Progenitor cell of endocrine pancreas (in vitro differentiated cells): ENCODE measurements around the gene FASLG. TPM values are rescaled to one million over a fixed set of nuclear protein-coding genes. Genes with fewer than 3 reads are reported as not detected.

ENCODE experiments used
- DNase-seq: peaks from one replicate; pipeline ENCODE4 v3.0.0; 2021; ENCODE audit warnings: low spot score; ENCODE audit not compliant: unreplicated experiment
- H3K27ac Mint-ChIP-seq: 2 replicates; pipeline ENCODE4 v1.8.0; 2021; ENCODE audit warnings: mild to moderate bottlenecking, moderate library complexity, mixed read lengths
- H3K27me3 Mint-ChIP-seq: 2 replicates; pipeline ENCODE4 v1.8.0; 2021; ENCODE audit warnings: mixed read lengths
- H3K36me3 Mint-ChIP-seq: 2 replicates; pipeline ENCODE4 v1.8.0; 2022; ENCODE audit warnings: mixed read lengths; ENCODE audit not compliant: insufficient read depth
- H3K4me1 Mint-ChIP-seq: 2 replicates; pipeline ENCODE4 v1.8.0; 2021; ENCODE audit warnings: low read depth, mixed read lengths
- H3K4me3 Mint-ChIP-seq: 2 replicates; pipeline ENCODE4 v1.8.0; 2021; ENCODE audit warnings: low read depth, mild to moderate bottlenecking, moderate library complexity, mixed read lengths
- H3K9me3 Mint-ChIP-seq: 2 replicates; pipeline ENCODE4 v1.8.0; 2021; ENCODE audit warnings: low read depth, mixed read lengths
- CTCF ChIP-seq: fragments of 200-600 bp; sonication (generic); IDR thresholded peaks from one replicate; pipeline ENCODE4 v1.5.0; 2021; ENCODE audit warnings: antibody characterized with exemption, mild to moderate bottlenecking; ENCODE audit not compliant: unreplicated experiment
- long read RNA-seq: library from polyadenylated mRNA; unstranded; transcript quantifications from one replicate; pipeline ENCODE4 v2.0.0, GENCODE V29; 2020
- total RNA-seq: library from RNA; stranded (reverse); gene quantifications from 2 replicates; pipeline ENCODE4 v1.2.1, GENCODE V29; 2021

Gene FASLG
- not detected in 2 replicates for total RNA-seq
- long read RNA-seq = 0 reads

GRCh38 chr1:172658871-172659453 lies at the start of gene FASLG:
Gene FASLG (plus strand): TSS chr1:172659103. CDS start chr1:172659202, 99 bp downstream.
- H3K4me3 Mint-ChIP-seq = no peak within 1 kb of the TSS
- peaks cover 4% of the 10 kb centered on the region for H3K27me3 Mint-ChIP-seq
- H3K27ac Mint-ChIP-seq = no peak within 1 kb of the TSS
- DNase-seq = no peak
- H3K9me3 Mint-ChIP-seq = no peaks in the 10 kb centered on the region
- no peak for TF ChIP-seq CTCF
- H3K4me1 Mint-ChIP-seq = no peaks in the 10 kb centered on the region
- H3K36me3 Mint-ChIP-seq = no peaks in the 10 kb centered on the region

GRCh38 chr1:172609528-172609927 lies 49.4 kb upstream of the FASLG start:
- H3K36me3 Mint-ChIP-seq = peaks cover 26% of the 10 kb centered on the region
- peaks cover 28% of the 10 kb centered on the region for H3K4me1 Mint-ChIP-seq
- no peaks in the 10 kb centered on the region for H3K9me3 Mint-ChIP-seq
- no peak overlapping the region for H3K4me3 Mint-ChIP-seq
- no peaks in the 10 kb centered on the region for H3K27me3 Mint-ChIP-seq
- no peak overlapping the region for H3K27ac Mint-ChIP-seq
- DNase-seq = no peak
- peak; percentile 40 for TF ChIP-seq CTCF

GRCh38 chr1:172612478-172612877 lies 46.4 kb upstream of the FASLG start:
- Mint-ChIP-seq H3K4me3 (no peak overlapping the region), H3K36me3 (peaks cover 20% of the 10 kb centered on the region), H3K9me3 (peaks cover 12% of the 10 kb centered on the region), H3K4me1 (peaks cover 24% of the 10 kb centered on the region), H3K27me3 (no peaks in the 10 kb centered on the region), H3K27ac (no peak overlapping the region)
- TF ChIP-seq CTCF = no peak
- no peak for DNase-seq

GRCh38 chr1:172613294-172613693 lies 45.6 kb upstream of the FASLG start:
- Mint-ChIP-seq H3K27me3 (no peaks in the 10 kb centered on the region), H3K4me3 (no peak overlapping the region), H3K9me3 (peaks cover 16% of the 10 kb centered on the region), H3K27ac (no peak overlapping the region), H3K36me3 (peaks cover 18% of the 10 kb centered on the region), H3K4me1 (peaks cover 19% of the 10 kb centered on the region)
- no peak for TF ChIP-seq CTCF
- no peak for DNase-seq

- H3K4me1 Mint-ChIP-seq = peaks cover 4% of the 10 kb centered on the region
- no peak overlapping the region for H3K27ac Mint-ChIP-seq
- no peaks in the 10 kb centered on the region for H3K27me3 Mint-ChIP-seq
- TF ChIP-seq CTCF = no peak
- H3K9me3 Mint-ChIP-seq = peaks cover 29% of the 10 kb centered on the region
- no peak for DNase-seq
- peaks cover 5% of the 10 kb centered on the region for H3K36me3 Mint-ChIP-seq
- no peak overlapping the region for H3K4me3 Mint-ChIP-seq
Measured at GRCh38 chr1:172616195-172616594, 42.7 kb upstream of the FASLG start.
